ENCODE results near the gene PHACTR1. TPM values are rescaled to one million over a fixed set of nuclear protein-coding genes. Genes with fewer than 3 reads are reported as not detected.

PHACTR1 gene
- total and polyA plus RNA-seq, 9 of the 15 experiments (the other 6 are each of a cell fraction or from before 2014, with no cell fraction given) = 11.5 to 32.6 (median 22.0) TPM

DNA sequence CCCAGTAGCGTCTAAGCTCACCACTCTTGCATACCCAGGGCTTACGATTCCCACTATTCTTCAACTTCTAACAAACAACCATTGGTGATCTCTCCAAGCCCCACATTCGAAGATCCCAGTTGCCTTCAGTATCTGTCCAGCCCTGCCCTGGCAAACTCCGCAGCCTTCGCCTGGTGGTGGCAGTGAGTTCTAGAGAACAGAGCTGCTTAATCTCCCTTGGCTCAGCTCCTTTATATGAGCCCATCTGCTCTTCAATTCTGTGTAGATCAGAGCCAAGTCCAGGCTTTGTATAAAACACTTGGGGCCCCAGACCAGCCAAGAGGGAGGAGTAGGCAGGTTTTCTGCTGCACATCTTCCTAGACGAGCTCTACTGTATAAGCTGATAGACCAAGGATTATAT, 193.3 kb downstream of the PHACTR1 start:
- WGBS (ENCODE audit: insufficient coverage, low coverage, missing lambda C conversion rate) = 1% methylated on average over 6 of the region's 6 CpGs
- ChIA-PET POLR2A (interaction anchor here (0.5 to 0.6 kb wide), 2 partner anchors 58 to 1301 kb away, joined by 3 read pairs; no protein-coding TSS in a partner anchor), CTCF (ENCODE audit: low intra/inter-chr PET ratio) (no interaction called here)
- in situ Hi-C loops (cut with MboI) = loop anchor here (5.0 kb wide), 1 partner anchor 422 kb away; no protein-coding TSS in a partner anchor
- H3K9ac ChIP-seq (ENCODE audit: insufficient read depth in 1 of 2, low read depth in 2 of 2, low read length in 2 of 2) = no peak overlapping the region
- TF ChIP-seq SMARCC2 (IDR thresholded peaks at IDR 0.05; ENCODE audit: low read depth) = no peak
- TF ChIP-seq, protein P1, sequence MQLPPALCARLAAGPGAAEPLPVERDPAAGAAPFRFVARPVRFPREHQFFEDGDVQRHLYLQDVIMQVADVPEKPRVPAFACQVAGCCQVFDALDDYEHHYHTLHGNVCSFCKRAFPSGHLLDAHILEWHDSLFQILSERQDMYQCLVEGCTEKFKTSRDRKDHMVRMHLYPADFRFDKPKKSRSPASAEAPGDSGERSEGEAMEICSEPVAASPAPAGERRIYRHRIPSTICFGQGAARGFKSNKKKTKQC (CRISPR knock-in tag; IDR thresholded peaks at IDR 0.05) = no peak
- TF ChIP-seq TOE1 (IDR thresholded peaks at IDR 0.05; ENCODE audit: borderline replicate concordance) = no peak
- no peak for TF ChIP-seq TOE1 (CRISPR knock-in tag; IDR thresholded peaks at IDR 0.05; ENCODE audit: borderline replicate concordance, low read depth)
- no peak for TF ChIP-seq ZBTB7A (IDR thresholded peaks at IDR 0.05; ENCODE audit: borderline replicate concordance, control insufficient read depth, low read depth, low read length)
- no peak for TF ChIP-seq ZNF217 (CRISPR knock-in tag; IDR thresholded peaks at IDR 0.05)
- TF ChIP-seq HIVEP1 (CRISPR knock-in tag; IDR thresholded peaks at IDR 0.05) = no peak
- TF ChIP-seq, protein P2, sequence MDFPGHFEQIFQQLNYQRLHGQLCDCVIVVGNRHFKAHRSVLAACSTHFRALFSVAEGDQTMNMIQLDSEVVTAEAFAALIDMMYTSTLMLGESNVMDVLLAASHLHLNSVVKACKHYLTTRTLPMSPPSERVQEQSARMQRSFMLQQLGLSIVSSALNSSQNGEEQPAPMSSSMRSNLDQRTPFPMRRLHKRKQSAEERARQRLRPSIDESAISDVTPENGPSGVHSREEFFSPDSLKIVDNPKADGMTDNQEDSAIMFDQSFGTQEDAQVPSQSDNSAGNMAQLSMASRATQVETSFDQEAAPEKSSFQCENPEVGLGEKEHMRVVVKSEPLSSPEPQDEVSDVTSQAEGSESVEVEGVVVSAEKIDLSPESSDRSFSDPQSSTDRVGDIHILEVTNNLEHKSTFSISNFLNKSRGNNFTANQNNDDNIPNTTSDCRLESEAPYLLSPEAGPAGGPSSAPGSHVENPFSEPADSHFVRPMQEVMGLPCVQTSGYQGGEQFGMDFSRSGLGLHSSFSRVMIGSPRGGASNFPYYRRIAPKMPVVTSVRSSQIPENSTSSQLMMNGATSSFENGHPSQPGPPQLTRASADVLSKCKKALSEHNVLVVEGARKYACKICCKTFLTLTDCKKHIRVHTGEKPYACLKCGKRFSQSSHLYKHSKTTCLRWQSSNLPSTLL (IDR thresholded peaks at IDR 0.05) = no peak
- no peak for TF ChIP-seq SMARCB1 (IDR thresholded peaks at IDR 0.05; ENCODE audit: insufficient read length, low read depth)
- TF ChIP-seq ZNF253 (CRISPR knock-in tag; conservative IDR thresholded peaks at IDR 0.05) = no peak
- no peak for TF ChIP-seq GABPB1 (CRISPR knock-in tag; IDR thresholded peaks at IDR 0.05)
- no peak for TF ChIP-seq ZNF311 (CRISPR knock-in tag; IDR thresholded peaks at IDR 0.05)
- TF ChIP-seq, protein P3, sequence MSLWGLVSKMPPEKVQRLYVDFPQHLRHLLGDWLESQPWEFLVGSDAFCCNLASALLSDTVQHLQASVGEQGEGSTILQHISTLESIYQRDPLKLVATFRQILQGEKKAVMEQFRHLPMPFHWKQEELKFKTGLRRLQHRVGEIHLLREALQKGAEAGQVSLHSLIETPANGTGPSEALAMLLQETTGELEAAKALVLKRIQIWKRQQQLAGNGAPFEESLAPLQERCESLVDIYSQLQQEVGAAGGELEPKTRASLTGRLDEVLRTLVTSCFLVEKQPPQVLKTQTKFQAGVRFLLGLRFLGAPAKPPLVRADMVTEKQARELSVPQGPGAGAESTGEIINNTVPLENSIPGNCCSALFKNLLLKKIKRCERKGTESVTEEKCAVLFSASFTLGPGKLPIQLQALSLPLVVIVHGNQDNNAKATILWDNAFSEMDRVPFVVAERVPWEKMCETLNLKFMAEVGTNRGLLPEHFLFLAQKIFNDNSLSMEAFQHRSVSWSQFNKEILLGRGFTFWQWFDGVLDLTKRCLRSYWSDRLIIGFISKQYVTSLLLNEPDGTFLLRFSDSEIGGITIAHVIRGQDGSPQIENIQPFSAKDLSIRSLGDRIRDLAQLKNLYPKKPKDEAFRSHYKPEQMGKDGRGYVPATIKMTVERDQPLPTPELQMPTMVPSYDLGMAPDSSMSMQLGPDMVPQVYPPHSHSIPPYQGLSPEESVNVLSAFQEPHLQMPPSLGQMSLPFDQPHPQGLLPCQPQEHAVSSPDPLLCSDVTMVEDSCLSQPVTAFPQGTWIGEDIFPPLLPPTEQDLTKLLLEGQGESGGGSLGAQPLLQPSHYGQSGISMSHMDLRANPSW (CRISPR knock-in tag; IDR thresholded peaks at IDR 0.05) = no peak
- TF ChIP-seq MTF1 (CRISPR knock-in tag; IDR thresholded peaks at IDR 0.05; ENCODE audit: borderline replicate concordance) = no peak
- H3K4me1 ChIP-seq (replicated peaks in 1 of 2; ENCODE audit: control insufficient read depth in 2 of 2, insufficient read depth in 2 of 2, low read length in 2 of 2) = no peaks in the 10 kb centered on the region
- no peak overlapping the region for H2AFZ ChIP-seq (ENCODE audit: low read depth, low read length)
- no peaks in the 10 kb centered on the region for H3K9me3 ChIP-seq (replicated peaks; ENCODE audit: control insufficient read depth, insufficient read depth, low read depth, low read length)
- no peaks in the 10 kb centered on the region for H3K9me1 ChIP-seq (ENCODE audit: control insufficient read depth, insufficient read depth, low read length)
- FAIRE-seq (no peak), DNase-seq (ENCODE audit: extremely low read depth in 1 of 4, low spot score in 3 of 4) (no peak), ATAC-seq (no peak)
- BruUV-seq (replicated peaks) = no TSS peak
- H4K20me1 ChIP-seq (replicated peaks; ENCODE audit: control insufficient read depth, insufficient read depth, low read length) = 0 out of 2 replicates have a peak, but pooled peaks cover 3% of the 10 kb centered on the region
- no peak overlapping the region for H3K4me3 ChIP-seq
- no peak overlapping the region for H3K4me2 ChIP-seq (ENCODE audit: insufficient read depth, low read length)
- H3K36me3 ChIP-seq (ENCODE audit: control insufficient read depth, insufficient read depth, low read length) = no peaks in the 10 kb centered on the region
- H3K79me2 ChIP-seq (ENCODE audit: control insufficient read depth, insufficient read depth, low read length) = no peaks in the 10 kb centered on the region
- H3K27ac ChIP-seq (ENCODE audit: extremely low read depth, low read depth, low read length) = no peak overlapping the region
- intact Hi-C loops (cut with micrococcal nuclease) = no loop called here
- peaks cover 0 to 7% of the 10 kb centered on the region in 2 experiments; a peak in 2 of 5 replicates for H3K27me3 ChIP-seq (ENCODE audit: control insufficient read depth in 2 of 2, insufficient read depth in 2 of 2, low read length in 2 of 2)
